ENCODE data around the gene TCF23. TPM values are rescaled to one million over a fixed set of nuclear protein-coding genes. Genes with fewer than 3 reads are reported as not detected.

TCF23 gene
- total RNA-seq, 1 experiment from 2014 or later: not detected

DNA sequence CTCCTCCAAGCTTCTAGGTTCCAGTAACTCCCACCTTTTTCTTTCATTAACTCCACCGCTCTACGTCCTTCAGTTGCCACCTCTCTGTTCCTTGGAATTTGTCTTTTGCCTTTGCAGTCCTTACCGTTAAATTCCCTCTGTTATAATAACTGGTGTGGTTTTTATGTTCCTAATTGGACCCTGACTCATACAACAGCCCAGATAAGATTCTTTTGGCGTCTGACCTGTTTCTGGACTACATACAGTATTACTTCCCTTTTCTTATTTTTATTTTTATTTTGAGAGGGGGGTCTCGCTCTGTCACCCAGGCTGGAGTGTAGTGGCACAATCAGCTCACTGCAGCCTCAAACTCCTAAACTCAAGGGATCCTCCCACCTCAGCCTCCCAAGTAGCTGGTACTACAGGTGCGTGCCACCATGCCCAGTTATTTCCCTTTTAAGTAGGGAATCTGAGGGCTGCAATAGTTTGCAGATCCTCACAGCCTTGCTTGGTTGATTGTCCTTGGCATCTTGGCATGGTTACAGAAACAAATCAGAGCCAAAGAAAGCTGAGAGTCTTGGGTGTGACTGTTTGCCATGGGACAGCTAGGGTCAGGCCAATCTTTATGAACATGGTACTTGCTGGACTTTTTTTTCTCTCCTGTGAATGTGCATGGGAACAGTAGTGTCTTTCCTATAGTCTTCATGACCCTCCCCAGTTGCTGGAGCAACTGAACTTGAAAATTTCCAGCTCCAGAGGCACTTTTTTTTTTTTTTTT is 22.0 kb downstream of the TCF23 start:
- Histone ChIP-seq H3K4me2 (ENCODE audit: low read length) (peak overlapping the region; percentile 78; the same call in 1 of the 2 replicates), H3K79me2 (ENCODE audit: low read length) (no peaks in the 10 kb centered on the region), H3K9me3 (ENCODE audit: low read length) (no peaks in the 10 kb centered on the region), H3K27me3 (ENCODE audit: low read length) (peaks cover 26% of the 10 kb centered on the region), H3K36me3 (ENCODE audit: low read depth, low read length) (no peaks in the 10 kb centered on the region), H3K9me2 (replicated peaks; ENCODE audit: low read length) (no peaks in the 10 kb centered on the region), H3K9ac (ENCODE audit: low read length) (no peak overlapping the region), H2AFZ (ENCODE audit: low read length) (peak overlapping the region; percentile 84; the same call in 1 of the 2 replicates), H3F3A (ENCODE audit: low read length, unreplicated experiment) (no peaks in the 10 kb centered on the region), H3K4me1 (ENCODE audit: insufficient read depth, low read length) (no peaks in the 10 kb centered on the region), H3K27ac (ENCODE audit: low read length) (no peak overlapping the region), H4K20me1 (ENCODE audit: low read length) (no peaks in the 10 kb centered on the region), H3K4me3 (ENCODE audit: low read length) (no peak overlapping the region)
- BruUV-seq (replicated peaks): no TSS peak
- no peak for DNase-seq
- ChIA-PET POLR2A (ENCODE audit: unreplicated experiment) (no interaction called here), CTCF (interaction anchor here (0.7 kb wide), 1 partner anchor 10 kb away, joined by 7 read pairs; no protein-coding TSS in a partner anchor)
- intact Hi-C loops (cut with micrococcal nuclease): no loop called here
- TF ChIP-seq EZH2 (IDR thresholded peaks at IDR 0.05; ENCODE audit: low read length, unreplicated experiment): no peak
- TF ChIP-seq, protein P1, sequence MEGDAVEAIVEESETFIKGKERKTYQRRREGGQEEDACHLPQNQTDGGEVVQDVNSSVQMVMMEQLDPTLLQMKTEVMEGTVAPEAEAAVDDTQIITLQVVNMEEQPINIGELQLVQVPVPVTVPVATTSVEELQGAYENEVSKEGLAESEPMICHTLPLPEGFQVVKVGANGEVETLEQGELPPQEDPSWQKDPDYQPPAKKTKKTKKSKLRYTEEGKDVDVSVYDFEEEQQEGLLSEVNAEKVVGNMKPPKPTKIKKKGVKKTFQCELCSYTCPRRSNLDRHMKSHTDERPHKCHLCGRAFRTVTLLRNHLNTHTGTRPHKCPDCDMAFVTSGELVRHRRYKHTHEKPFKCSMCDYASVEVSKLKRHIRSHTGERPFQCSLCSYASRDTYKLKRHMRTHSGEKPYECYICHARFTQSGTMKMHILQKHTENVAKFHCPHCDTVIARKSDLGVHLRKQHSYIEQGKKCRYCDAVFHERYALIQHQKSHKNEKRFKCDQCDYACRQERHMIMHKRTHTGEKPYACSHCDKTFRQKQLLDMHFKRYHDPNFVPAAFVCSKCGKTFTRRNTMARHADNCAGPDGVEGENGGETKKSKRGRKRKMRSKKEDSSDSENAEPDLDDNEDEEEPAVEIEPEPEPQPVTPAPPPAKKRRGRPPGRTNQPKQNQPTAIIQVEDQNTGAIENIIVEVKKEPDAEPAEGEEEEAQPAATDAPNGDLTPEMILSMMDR (conservative IDR thresholded peaks at IDR 0.05; ENCODE audit: low read depth, low read length): no peak
- no peak for TF ChIP-seq EZH2phosphoT487 (IDR thresholded peaks at IDR 0.05; ENCODE audit: borderline replicate concordance, low read length)
- ATAC-seq: peak; percentile 32

DNA sequence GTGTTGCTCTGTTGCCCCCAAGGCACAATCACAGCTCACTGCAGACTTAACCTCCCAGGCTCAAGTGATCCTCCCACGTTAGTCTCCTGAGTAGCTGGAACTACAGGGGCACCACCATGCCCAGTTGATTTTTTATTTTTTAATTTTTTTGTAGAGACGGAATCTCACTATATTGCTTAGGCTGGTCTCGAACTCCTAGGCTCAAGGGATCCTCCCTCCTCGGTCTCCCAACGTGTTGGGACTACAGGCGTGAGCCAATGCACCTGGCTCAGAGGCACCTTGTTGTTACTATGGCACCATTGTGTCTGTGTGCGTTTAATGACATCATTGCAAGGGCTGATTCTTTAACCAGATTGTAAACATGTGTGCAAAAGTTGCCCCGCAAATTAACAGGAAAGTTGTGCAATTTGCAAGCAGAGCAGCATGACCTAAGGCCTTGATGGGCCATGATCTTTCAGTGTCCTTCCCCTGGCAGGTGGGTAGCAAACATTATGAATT is 22.6 kb downstream of the TCF23 start:
- no TSS peak for BruUV-seq (replicated peaks)
- TF ChIP-seq EZH2 (IDR thresholded peaks at IDR 0.05; ENCODE audit: low read length, unreplicated experiment): no peak
- TF ChIP-seq EZH2phosphoT487 (IDR thresholded peaks at IDR 0.05; ENCODE audit: borderline replicate concordance, low read length): no peak
- TF ChIP-seq, protein P1 (conservative IDR thresholded peaks at IDR 0.05; ENCODE audit: low read depth, low read length): no peak
- H3K9me3 ChIP-seq (ENCODE audit: low read length): no peaks in the 10 kb centered on the region
- H2AFZ ChIP-seq (ENCODE audit: low read length): no peak overlapping the region
- no peaks in the 10 kb centered on the region for H3K4me1 ChIP-seq (ENCODE audit: insufficient read depth, low read length)
- H3K4me3 ChIP-seq (ENCODE audit: low read length): no peak overlapping the region
- intact Hi-C loops (cut with micrococcal nuclease): no loop called here
- no peaks in the 10 kb centered on the region for H4K20me1 ChIP-seq (ENCODE audit: low read length)
- H3K9ac ChIP-seq (ENCODE audit: low read length): no peak overlapping the region
- POLR2A ChIA-PET (ENCODE audit: unreplicated experiment): no interaction called here
- no peak overlapping the region for H3K4me2 ChIP-seq (ENCODE audit: low read length)
- ATAC-seq: no peak; the same call in 1 of the 2 replicates
- DNase-seq: no peak
- no peaks in the 10 kb centered on the region for H3F3A ChIP-seq (ENCODE audit: low read length, unreplicated experiment)
- H3K79me2 ChIP-seq (ENCODE audit: low read length): no peaks in the 10 kb centered on the region
- H3K9me2 ChIP-seq (replicated peaks; ENCODE audit: low read length): no peaks in the 10 kb centered on the region
- CTCF ChIA-PET: interaction anchor here (0.7 kb wide), 1 partner anchor 10 kb away, joined by 7 read pairs; no protein-coding TSS in a partner anchor
- no peaks in the 10 kb centered on the region for H3K36me3 ChIP-seq (ENCODE audit: low read depth, low read length)
- H3K27ac ChIP-seq (ENCODE audit: low read length): no peak overlapping the region
- H3K27me3 ChIP-seq (ENCODE audit: low read length): peaks cover 28% of the 10 kb centered on the region

DNA sequence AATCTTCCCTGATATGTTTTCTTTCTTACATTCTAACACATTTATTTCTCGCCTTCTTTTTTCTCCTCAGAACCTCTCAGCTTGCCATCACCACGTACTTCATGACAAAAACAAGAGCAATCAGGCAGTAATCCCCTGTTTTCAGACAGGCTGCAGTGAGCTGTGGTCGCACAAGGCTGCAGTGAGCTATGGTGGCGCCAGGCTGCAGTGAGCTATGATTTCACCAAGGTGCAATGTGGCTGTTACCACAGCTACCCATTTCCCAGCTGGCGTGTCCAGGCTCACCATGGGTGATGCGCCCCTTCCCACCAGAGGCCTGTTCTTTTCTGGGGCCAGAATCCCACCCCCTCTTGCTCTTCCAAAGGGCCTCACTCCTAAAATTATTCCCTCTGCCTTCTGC is 25.8 kb downstream of the TCF23 start:
- no peaks in the 10 kb centered on the region for H3K79me2 ChIP-seq (ENCODE audit: low read length)
- POLR2A ChIA-PET (ENCODE audit: unreplicated experiment): no interaction called here
- intact Hi-C loops (cut with micrococcal nuclease): no loop called here
- no peak overlapping the region for H3K9ac ChIP-seq (ENCODE audit: low read length)
- no TSS peak for BruUV-seq (replicated peaks)
- H3K4me1 ChIP-seq (ENCODE audit: insufficient read depth, low read length): no peaks in the 10 kb centered on the region
- no peaks in the 10 kb centered on the region for H3K9me3 ChIP-seq (ENCODE audit: low read length)
- DNase-seq: no peak
- CTCF ChIA-PET: no interaction called here
- no peaks in the 10 kb centered on the region for H4K20me1 ChIP-seq (ENCODE audit: low read length)
- H2AFZ ChIP-seq (ENCODE audit: low read length): no peak overlapping the region
- no peaks in the 10 kb centered on the region for H3F3A ChIP-seq (ENCODE audit: low read length, unreplicated experiment)
- H3K27me3 ChIP-seq (ENCODE audit: low read length): peaks cover 47% of the 10 kb centered on the region
- no peak overlapping the region for H3K4me2 ChIP-seq (ENCODE audit: low read length)
- H3K4me3 ChIP-seq (ENCODE audit: low read length): no peak overlapping the region
- no peak overlapping the region for H3K27ac ChIP-seq (ENCODE audit: low read length)
- no peaks in the 10 kb centered on the region for H3K36me3 ChIP-seq (ENCODE audit: low read depth, low read length)
- ATAC-seq: no peak
- no peaks in the 10 kb centered on the region for H3K9me2 ChIP-seq (replicated peaks; ENCODE audit: low read length)
- TF ChIP-seq EZH2 (IDR thresholded peaks at IDR 0.05; ENCODE audit: low read length, unreplicated experiment) (no peak), EZH2phosphoT487 (IDR thresholded peaks at IDR 0.05; ENCODE audit: borderline replicate concordance, low read length) (no peak)
- TF ChIP-seq, protein P1 (conservative IDR thresholded peaks at IDR 0.05; ENCODE audit: low read depth, low read length): no peak

Measured in PC-3 (cell line).